ENCODE data around the gene PLA2G3. TPM values are rescaled to one million over a fixed set of nuclear protein-coding genes. Genes with fewer than 3 reads are reported as not detected.

PLA2G3 gene
- polyA plus RNA-seq, 1 donor (not counting 4 experiments of a cell fraction or from before 2014, with no cell fraction given), result 0.38 TPM

- DNase-seq (ENCODE audit: low read depth, low spot score) (no peak), FAIRE-seq (no peak)
Measured at GRCh38 chr22:31135706-31136105, 4.6 kb downstream of the PLA2G3 start.

GRCh38 chr22:31134688-31135087 lies 5.6 kb downstream of the PLA2G3 start:
- Histone ChIP-seq H4K20me1 (ENCODE audit: control insufficient read depth, extremely low read depth, insufficient read depth, low read length) (no peaks in the 10 kb centered on the region), H3K4me1 (ENCODE audit: control insufficient read depth, extremely low read depth, insufficient read depth, low read length) (no peaks in the 10 kb centered on the region), H3K27me3 (ENCODE audit: control insufficient read depth, extremely low read depth, insufficient read depth, low read length) (peaks cover 4% of the 10 kb centered on the region), H3K9me3 (ENCODE audit: control insufficient read depth, low read depth, low read length) (no peaks in the 10 kb centered on the region), H3K4me2 (ENCODE audit: control insufficient read depth, extremely low read depth, insufficient read depth, low read depth, low read length) (no peak overlapping the region), H2AFZ (ENCODE audit: control insufficient read depth, low read length) (no peak overlapping the region), H3K9me1 (ENCODE audit: control insufficient read depth, extremely low read depth, insufficient read depth, low read length) (no peaks in the 10 kb centered on the region), H3K9ac (ENCODE audit: control insufficient read depth, extremely low read depth, insufficient read depth, low read length) (no peak overlapping the region), H3K36me3 (ENCODE audit: control insufficient read depth in 2 of 2, extremely low read depth in 1 of 2, insufficient read depth in 2 of 2, low read length in 2 of 2) (no peaks in the 10 kb centered on the region), H3K4me3 (ENCODE audit: control insufficient read depth in 2 of 3, extremely low read depth in 1 of 3, insufficient read depth in 2 of 3, low read depth in 1 of 3, low read length in 3 of 3) (no peak overlapping the region), H3K27ac (ENCODE audit: control insufficient read depth, insufficient read depth, low read length) (no peak overlapping the region), H3K79me2 (ENCODE audit: control insufficient read depth, insufficient read depth, low read length) (no peaks in the 10 kb centered on the region)
- no peak for FAIRE-seq
- dilution Hi-C loops (cut with MboI; ENCODE audit: extremely low pct_ligation_motif_present, low sequenced_read_pairs), result no loop called here
- no peak for DNase-seq (ENCODE audit: low read depth, low spot score)
- TF ChIP-seq EZH2 (IDR thresholded peaks at IDR 0.05; ENCODE audit: low read length) (no peak), CTCF (optimal IDR thresholded peaks at IDR 0.05 in 1 of 3, IDR thresholded peaks at IDR 0.05 in 1 of 3, conservative IDR thresholded peaks at IDR 0.05 in 1 of 3; ENCODE audit: extremely low read depth in 1 of 3, insufficient read depth in 2 of 3, low read length in 3 of 3) (no peak)

More at GRCh38 chr22:31135706-31136105, 4.6 kb downstream of the PLA2G3 start:
- Histone ChIP-seq H3K27me3 (ENCODE audit: control insufficient read depth, extremely low read depth, insufficient read depth, low read length) (peaks cover 4% of the 10 kb centered on the region), H3K4me1 (ENCODE audit: control insufficient read depth, extremely low read depth, insufficient read depth, low read length) (no peaks in the 10 kb centered on the region), H4K20me1 (ENCODE audit: control insufficient read depth, extremely low read depth, insufficient read depth, low read length) (no peaks in the 10 kb centered on the region), H3K4me3 (ENCODE audit: control insufficient read depth in 2 of 3, extremely low read depth in 1 of 3, insufficient read depth in 2 of 3, low read depth in 1 of 3, low read length in 3 of 3) (no peak overlapping the region), H3K79me2 (ENCODE audit: control insufficient read depth, insufficient read depth, low read length) (no peaks in the 10 kb centered on the region), H2AFZ (ENCODE audit: control insufficient read depth, low read length) (no peak overlapping the region), H3K9ac (ENCODE audit: control insufficient read depth, extremely low read depth, insufficient read depth, low read length) (no peak overlapping the region), H3K4me2 (ENCODE audit: control insufficient read depth, extremely low read depth, insufficient read depth, low read depth, low read length) (no peak overlapping the region), H3K9me3 (ENCODE audit: control insufficient read depth, low read depth, low read length) (no peaks in the 10 kb centered on the region), H3K27ac (ENCODE audit: control insufficient read depth, insufficient read depth, low read length) (no peak overlapping the region), H3K36me3 (ENCODE audit: control insufficient read depth in 2 of 2, extremely low read depth in 1 of 2, insufficient read depth in 2 of 2, low read length in 2 of 2) (no peaks in the 10 kb centered on the region), H3K9me1 (ENCODE audit: control insufficient read depth, extremely low read depth, insufficient read depth, low read length) (no peaks in the 10 kb centered on the region)
- dilution Hi-C loops (cut with MboI; ENCODE audit: extremely low pct_ligation_motif_present, low sequenced_read_pairs), result no loop called here
- TF ChIP-seq CTCF (optimal IDR thresholded peaks at IDR 0.05 in 1 of 3, IDR thresholded peaks at IDR 0.05 in 1 of 3, conservative IDR thresholded peaks at IDR 0.05 in 1 of 3; ENCODE audit: extremely low read depth in 1 of 3, insufficient read depth in 2 of 3, low read length in 3 of 3) (no peak), EZH2 (IDR thresholded peaks at IDR 0.05; ENCODE audit: low read length) (no peak)
